ENCODE data around the gene PALD1.

PALD1 gene

GRCh38 chr10:70558871-70559810 lies 80.6 kb downstream of the PALD1 start:
- peak; percentile 64 for DNase-seq

GRCh38 chr10:70559861-70560260 lies 81.3 kb downstream of the PALD1 start:
- DNase-seq: no peak

- DNase-seq: no peak
These were observed 82.0 kb downstream of the PALD1 start for GRCh38 chr10:70560511-70560941.

GRCh38 chr10:70561070-70561469 lies 82.5 kb downstream of the PALD1 start:
- no peak for DNase-seq

- no peak for DNase-seq
These were observed 83.0 kb downstream of the PALD1 start for GRCh38 chr10:70561558-70561957.

- DNase-seq: no peak
These were observed 83.6 kb downstream of the PALD1 start for GRCh38 chr10:70562036-70562755.

GRCh38 chr10:70563230-70563629 lies 84.7 kb downstream of the PALD1 start:
- no peak for DNase-seq

- no peak for DNase-seq
These were observed 85.7 kb downstream of the PALD1 start for GRCh38 chr10:70564113-70564725.

- DNase-seq: no peak
These were observed 86.4 kb downstream of the PALD1 start for GRCh38 chr10:70564901-70565351.

- no peak for DNase-seq
These were observed 87.3 kb downstream of the PALD1 start for GRCh38 chr10:70565556-70566514.

- DNase-seq: no peak
These were observed 88.1 kb downstream of the PALD1 start for GRCh38 chr10:70566515-70567290.

- DNase-seq: no peak
These were observed 89.0 kb downstream of the PALD1 start for GRCh38 chr10:70567603-70568002.

GRCh38 chr10:70568113-70568512 lies 89.5 kb downstream of the PALD1 start:
- DNase-seq: no peak

GRCh38 chr10:70568781-70569495 lies 90.4 kb downstream of the PALD1 start:
- DNase-seq: no peak

GRCh38 chr10:70571236-70571635 lies 92.7 kb downstream of the PALD1 start:
- no peak for DNase-seq

- DNase-seq: no peak
These were observed 93.3 kb downstream of the PALD1 start for GRCh38 chr10:70571636-70572439.

- DNase-seq: no peak
These were observed 95.3 kb downstream of the PALD1 start for GRCh38 chr10:70573599-70574506.

GRCh38 chr10:70575486-70575873 lies 96.9 kb downstream of the PALD1 start:
- DNase-seq: no peak

Data from activated T-cell treated with anti-CD3 and anti-CD28 coated beads, Interleukin-2, amount 50 U/mL, for 1 hour (primary cell).